Loucy (cell line): Measurements from ENCODE around the gene CDC26.

Experiments used
- H2AFZ ChIP-seq: fragments of 200-600 bp; sonication (generic); 2 replicates; pipeline ENCODE4 v1.6.0; 2016; ENCODE audit warnings: antibody characterized with exemption, mild to moderate bottlenecking, low read length, moderate library complexity
- H3F3A ChIP-seq: fragments of 200-600 bp; 2 replicates; pipeline ENCODE4 v1.6.0; 2016; ENCODE audit warnings: antibody characterized with exemption, low read depth, mild to moderate bottlenecking
- H3K27me3 ChIP-seq: fragments of 200-600 bp; sonication (generic); 2 replicates; pipeline ENCODE4 v1.6.1; 2014; ENCODE audit warnings: low read length, mild to moderate bottlenecking; ENCODE audit not compliant: insufficient read depth, poor library complexity, severe bottlenecking
- H3K36me3 ChIP-seq: fragments of 200-600 bp; sonication (generic); 2 replicates; pipeline ENCODE4 v1.6.1; 2016; ENCODE audit warnings: low read length; ENCODE audit not compliant: insufficient read depth
- H3K4me1 ChIP-seq: fragments of 200-600 bp; sonication (generic); 2 replicates; pipeline ENCODE4 v1.5.1; 2014; ENCODE audit warnings: low read length, mild to moderate bottlenecking; ENCODE audit not compliant: insufficient read depth, poor library complexity, severe bottlenecking
- H3K4me2 ChIP-seq: fragments of 200-600 bp; sonication (generic); 2 replicates; pipeline ENCODE4 v1.6.0; 2014; ENCODE audit warnings: antibody characterized with exemption, low read length, low read depth, mild to moderate bottlenecking; ENCODE audit not compliant: poor library complexity, severe bottlenecking
- H3K4me3 ChIP-seq: fragments of 200-600 bp; sonication (generic); 2 replicates; pipeline ENCODE4 v1.5.1; 2014; ENCODE audit warnings: low read length, mild to moderate bottlenecking, mixed read lengths; ENCODE audit not compliant: poor library complexity, severe bottlenecking
- H3K79me2 ChIP-seq: fragments of 200-600 bp; sonication (generic); 2 replicates; pipeline ENCODE4 v1.6.1; 2014; ENCODE audit warnings: low read length; ENCODE audit not compliant: insufficient read depth
- H3K9ac ChIP-seq: fragments of 200-600 bp; sonication (generic); 2 replicates; pipeline ENCODE4 v1.6.0; 2014; ENCODE audit warnings: mild to moderate bottlenecking, low read depth, low read length, moderate library complexity; ENCODE audit not compliant: poor library complexity, severe bottlenecking
- H3K9me2 ChIP-seq: fragments of 200-600 bp; sonication (generic); replicated peaks from 2 replicates; pipeline ENCODE4 v1.6.1; 2016; ENCODE audit warnings: low read depth, low read length, mixed read lengths
- H3K9me3 ChIP-seq: fragments of 200-600 bp; sonication (generic); 2 replicates; pipeline ENCODE4 v1.6.1; 2014; ENCODE audit warnings: mild to moderate bottlenecking, antibody characterized with exemption, low read length, low read depth; ENCODE audit not compliant: insufficient read depth
- H4K20me1 ChIP-seq: fragments of 200-600 bp; sonication (generic); 2 replicates; pipeline ENCODE4 v1.6.0; 2014; ENCODE audit warnings: antibody characterized with exemption, low read length, mild to moderate bottlenecking; ENCODE audit not compliant: insufficient read depth, poor library complexity, severe bottlenecking
- CTCF ChIP-seq: fragments of 200-600 bp; sonication (generic); conservative IDR thresholded peaks from 2 replicates; pipeline ENCODE4 v1.5.1; 2014; ENCODE audit warnings: mild to moderate bottlenecking, antibody characterized with exemption, low read length
- EZH2phosphoT487 ChIP-seq: fragments of 200-600 bp; IDR thresholded peaks from 2 replicates; pipeline ENCODE4 v1.6.1; 2018; ENCODE audit warnings: antibody characterized with exemption, mild to moderate bottlenecking, moderate library complexity, borderline replicate concordance

The CDC26 gene

GRCh38 chr9:113306566-113306965, 31.2 kb upstream of the CDC26 start:
- no peak overlapping the region for H3K9ac ChIP-seq
- no peaks in the 10 kb centered on the region for H3K9me3 ChIP-seq
- no peaks in the 10 kb centered on the region for H3K27me3 ChIP-seq
- no peak overlapping the region for H2AFZ ChIP-seq
- H3K79me2 ChIP-seq, result no peaks in the 10 kb centered on the region
- H3K4me1 ChIP-seq, result no peaks in the 10 kb centered on the region
- H3K9me2 ChIP-seq, result no peaks in the 10 kb centered on the region
- TF ChIP-seq EZH2phosphoT487, result no peak
- TF ChIP-seq CTCF, result no peak
- no peaks in the 10 kb centered on the region for H4K20me1 ChIP-seq
- H3K4me3 ChIP-seq, result no peak overlapping the region
- H3F3A ChIP-seq, result no peaks in the 10 kb centered on the region
- no peaks in the 10 kb centered on the region for H3K36me3 ChIP-seq
- no peak overlapping the region for H3K4me2 ChIP-seq

GRCh38 chr9:113302792-113303418, 27.5 kb upstream of the CDC26 start, which contains the start of gene RNF183:
TSS of gene RNF183 (minus strand) at chr9:113303376. CDS start at chr9:113298184, 5,192 bp downstream.
- no peak within 1 kb of the TSS for H3K9ac ChIP-seq
- no peaks in the 10 kb centered on the region for H3K27me3 ChIP-seq
- H3K4me2 ChIP-seq, result no peak within 1 kb of the TSS
- no peaks in the 10 kb centered on the region for H3K79me2 ChIP-seq
- H3F3A ChIP-seq, result no peaks in the 10 kb centered on the region
- H3K4me3 ChIP-seq, result no peak within 1 kb of the TSS
- H3K4me1 ChIP-seq, result no peaks in the 10 kb centered on the region
- no peaks in the 10 kb centered on the region for H3K9me2 ChIP-seq
- no peaks in the 10 kb centered on the region for H3K9me3 ChIP-seq
- no peaks in the 10 kb centered on the region for H4K20me1 ChIP-seq
- no peaks in the 10 kb centered on the region for H3K36me3 ChIP-seq
- TF ChIP-seq EZH2phosphoT487 (no peak), CTCF (no peak)
- H2AFZ ChIP-seq, result no peak within 1 kb of the TSS

- Histone ChIP-seq H3K9me3 (no peaks in the 10 kb centered on the region), H3K79me2 (no peaks in the 10 kb centered on the region), H3K4me1 (no peaks in the 10 kb centered on the region), H3K9ac (no peak overlapping the region), H3K4me3 (no peak overlapping the region), H4K20me1 (no peaks in the 10 kb centered on the region), H3K4me2 (no peak overlapping the region), H2AFZ (no peak overlapping the region), H3K36me3 (no peaks in the 10 kb centered on the region), H3K27me3 (no peaks in the 10 kb centered on the region), H3K9me2 (no peaks in the 10 kb centered on the region), H3F3A (no peaks in the 10 kb centered on the region)
- TF ChIP-seq EZH2phosphoT487 (no peak), CTCF (no peak)
Observed at GRCh38 chr9:113301548-113301947, 26.2 kb upstream of the CDC26 start.
